ENCODE data around the gene CDKAL1. TPM values are rescaled to one million over a fixed set of nuclear protein-coding genes. Genes with fewer than 3 reads are reported as not detected.

Gene CDKAL1
- total RNA-seq, result 10 to 100 TPM; 23.5 to 26.4 TPM
- 14.2 TPM for polyA plus RNA-seq (2013, experiment 1 of 2)
- polyA plus RNA-seq (2013, experiment 2 of 2), result 13.7 TPM
- long read RNA-seq, experiment 1, partial matches to known transcripts, result 0 of 5 reads
- long read RNA-seq, experiment 1, other reads (novel, unspliced or antisense), result 5 of 5 reads
- long read RNA-seq, experiment 2, transcript CDKAL1-201 (16 exons, 3,272 nt), result major isoform, 34 of 65 reads
- long read RNA-seq, experiment 2, partial matches to known transcripts, result 8 of 65 reads
- long read RNA-seq, experiment 2, other reads (novel, unspliced or antisense), result 23 of 65 reads
- long read RNA-seq, experiment 3, transcript CDKAL1-201 (16 exons, 3,272 nt), result major isoform, 64 of 104 reads
- long read RNA-seq, experiment 3, partial matches to known transcripts, result 8 of 104 reads
- long read RNA-seq, experiment 3, other reads (novel, unspliced or antisense), result 30 of 104 reads
- long read RNA-seq, experiment 4, partial matches to known transcripts, result 2 of 5 reads
- long read RNA-seq, experiment 4, other reads (novel, unspliced or antisense), result 3 of 5 reads

DNA sequence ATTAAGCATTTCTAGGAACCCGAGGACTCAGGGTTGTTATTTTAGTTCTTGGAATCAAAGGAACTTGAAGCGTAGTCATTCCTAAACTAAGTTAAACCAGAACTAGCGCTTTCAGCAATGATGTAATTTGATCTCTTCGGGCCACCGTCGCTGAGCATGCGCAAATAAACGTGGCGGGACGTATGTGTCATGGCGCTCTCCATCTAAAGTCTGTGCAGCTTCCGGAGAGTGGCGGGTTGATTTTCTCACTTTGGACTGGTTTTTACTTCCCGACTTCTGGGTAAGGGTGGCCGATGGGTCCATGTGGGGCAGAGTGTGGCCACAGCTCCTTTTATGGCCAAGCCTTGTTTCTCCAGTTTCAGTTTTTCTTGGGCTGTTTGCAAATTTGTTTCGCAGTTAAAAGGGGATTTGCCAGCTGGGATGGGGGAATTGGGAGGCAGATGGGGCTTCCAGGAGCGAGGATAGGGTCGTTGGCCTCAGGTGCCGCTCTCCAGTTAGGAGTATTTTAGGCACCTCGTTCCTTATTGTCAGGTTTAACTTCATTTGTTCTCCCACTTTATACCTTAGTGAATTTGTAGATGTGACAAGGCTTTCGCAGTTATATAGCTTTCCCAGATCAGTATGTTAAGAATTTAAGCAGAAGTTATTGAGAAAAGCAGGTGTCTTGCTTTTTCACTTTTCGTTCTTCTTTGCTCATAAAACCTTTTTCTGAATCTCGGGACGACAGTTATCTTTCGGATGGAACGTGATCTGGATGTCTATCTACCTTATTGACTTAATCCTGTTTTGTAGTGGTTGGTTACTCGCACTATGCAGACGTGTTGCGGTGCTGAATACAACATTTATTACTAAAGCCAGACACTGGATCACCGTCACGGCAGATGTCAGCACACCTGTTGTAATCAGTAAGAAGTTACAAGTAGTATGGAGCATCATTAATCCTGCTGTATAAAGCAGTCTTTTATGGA lies at the start of gene CDKAL1:
Gene CDKAL1 (plus strand): TSS at position 163 of the 968 bp plus-strand sequence. CDS start 11,894 bp downstream, outside the sequence.
- Mint-ChIP-seq H3K4me1 (peaks cover 19% of the 10 kb centered on the region), H3K36me3 (ENCODE audit: low read depth) (peaks cover 2% of the 10 kb centered on the region)

DNA sequence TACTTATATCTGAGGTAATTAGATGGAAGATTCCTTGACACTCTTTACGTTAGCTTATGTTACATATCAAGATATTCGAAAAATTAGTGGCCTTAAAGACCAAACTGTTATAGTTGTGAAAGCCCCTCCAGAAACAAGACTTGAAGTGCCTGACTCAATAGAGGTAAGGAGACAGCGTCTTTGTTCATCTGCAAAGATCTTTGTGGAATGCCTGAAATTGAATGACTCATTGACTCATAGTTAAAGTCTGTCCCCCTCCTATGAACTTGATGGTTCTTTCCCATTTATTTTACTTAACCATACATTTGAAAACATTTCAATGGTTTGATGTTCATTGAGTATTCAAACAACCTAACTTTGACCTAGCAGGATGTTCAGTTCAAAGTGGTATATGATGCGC lies 47.6 kb upstream of the CDKAL1 start:
- no peak overlapping the region for H3K27ac Mint-ChIP-seq
- no peak for DNase-seq
- H3K4me3 ChIP-seq (ENCODE audit: low read length), result no peak overlapping the region
- no peaks in the 10 kb centered on the region for H3K4me1 ChIP-seq (ENCODE audit: control insufficient read depth, insufficient read depth, low read length)
- no peak overlapping the region for H3K9ac ChIP-seq (ENCODE audit: extremely low read depth, low read length, poor library complexity, severe bottlenecking)
- H3K27me3 Mint-ChIP-seq (ENCODE audit: insufficient read depth), result no peaks in the 10 kb centered on the region
- H3K4me1 Mint-ChIP-seq, result peaks cover 11% of the 10 kb centered on the region
- H3K27me3 ChIP-seq (ENCODE audit: control insufficient read depth, insufficient read depth, low read length, poor library complexity, severe bottlenecking), result no peaks in the 10 kb centered on the region
- 94 to 95% methylated on average over 3 to 4 of the region's 4 CpGs for WGBS, 2 experiments (ENCODE audit: insufficient coverage in 1 of 2, insufficient read length in 1 of 2)
- H3K36me3 ChIP-seq (ENCODE audit: control insufficient read depth, insufficient read depth, low read length), result peaks cover 98% of the 10 kb centered on the region
- peaks cover 95% of the 10 kb centered on the region for H3K36me3 Mint-ChIP-seq (ENCODE audit: low read depth)
- no peaks in the 10 kb centered on the region for H3K9me3 Mint-ChIP-seq
- no peaks in the 10 kb centered on the region for H3K9me3 ChIP-seq (ENCODE audit: control insufficient read depth, low read length)
- H3K4me3 Mint-ChIP-seq, result no peak overlapping the region
- TF ChIP-seq, protein P1, sequence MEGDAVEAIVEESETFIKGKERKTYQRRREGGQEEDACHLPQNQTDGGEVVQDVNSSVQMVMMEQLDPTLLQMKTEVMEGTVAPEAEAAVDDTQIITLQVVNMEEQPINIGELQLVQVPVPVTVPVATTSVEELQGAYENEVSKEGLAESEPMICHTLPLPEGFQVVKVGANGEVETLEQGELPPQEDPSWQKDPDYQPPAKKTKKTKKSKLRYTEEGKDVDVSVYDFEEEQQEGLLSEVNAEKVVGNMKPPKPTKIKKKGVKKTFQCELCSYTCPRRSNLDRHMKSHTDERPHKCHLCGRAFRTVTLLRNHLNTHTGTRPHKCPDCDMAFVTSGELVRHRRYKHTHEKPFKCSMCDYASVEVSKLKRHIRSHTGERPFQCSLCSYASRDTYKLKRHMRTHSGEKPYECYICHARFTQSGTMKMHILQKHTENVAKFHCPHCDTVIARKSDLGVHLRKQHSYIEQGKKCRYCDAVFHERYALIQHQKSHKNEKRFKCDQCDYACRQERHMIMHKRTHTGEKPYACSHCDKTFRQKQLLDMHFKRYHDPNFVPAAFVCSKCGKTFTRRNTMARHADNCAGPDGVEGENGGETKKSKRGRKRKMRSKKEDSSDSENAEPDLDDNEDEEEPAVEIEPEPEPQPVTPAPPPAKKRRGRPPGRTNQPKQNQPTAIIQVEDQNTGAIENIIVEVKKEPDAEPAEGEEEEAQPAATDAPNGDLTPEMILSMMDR (conservative IDR thresholded peaks at IDR 0.05), result no peak
- no peak overlapping the region for H3K27ac ChIP-seq (ENCODE audit: low read depth, low read length)

More for the DNA sequence above, at the start of gene CDKAL1:
- Histone ChIP-seq H3K4me3 (ENCODE audit: low read length) (peak within 1 kb of the TSS; percentile 95), H3K4me1 (ENCODE audit: control insufficient read depth, insufficient read depth, low read length) (no peaks in the 10 kb centered on the region), H3K27me3 (ENCODE audit: control insufficient read depth, insufficient read depth, low read length, poor library complexity, severe bottlenecking) (no peaks in the 10 kb centered on the region), H3K9me3 (ENCODE audit: control insufficient read depth, low read length) (no peaks in the 10 kb centered on the region), H3K36me3 (ENCODE audit: control insufficient read depth, insufficient read depth, low read length) (peaks cover 7% of the 10 kb centered on the region), H3K27ac (ENCODE audit: low read depth, low read length) (peak within 1 kb of the TSS; percentile 85), H3K9ac (ENCODE audit: extremely low read depth, low read length, poor library complexity, severe bottlenecking) (peak within 1 kb of the TSS; percentile 65)
- peak; percentile 95 for DNase-seq
- Mint-ChIP-seq H3K27ac (peak within 1 kb of the TSS; percentile 99), H3K9me3 (no peaks in the 10 kb centered on the region), H3K4me3 (peak within 1 kb of the TSS; percentile 96), H3K27me3 (ENCODE audit: insufficient read depth) (no peaks in the 10 kb centered on the region)
- TF ChIP-seq, protein P1 (conservative IDR thresholded peaks at IDR 0.05), result no peak
- WGBS, 2 experiments (ENCODE audit: insufficient coverage in 1 of 2, insufficient read length in 1 of 2), result 2 to 5% methylated on average over 17 to 31 of the region's 31 CpGs

DNA sequence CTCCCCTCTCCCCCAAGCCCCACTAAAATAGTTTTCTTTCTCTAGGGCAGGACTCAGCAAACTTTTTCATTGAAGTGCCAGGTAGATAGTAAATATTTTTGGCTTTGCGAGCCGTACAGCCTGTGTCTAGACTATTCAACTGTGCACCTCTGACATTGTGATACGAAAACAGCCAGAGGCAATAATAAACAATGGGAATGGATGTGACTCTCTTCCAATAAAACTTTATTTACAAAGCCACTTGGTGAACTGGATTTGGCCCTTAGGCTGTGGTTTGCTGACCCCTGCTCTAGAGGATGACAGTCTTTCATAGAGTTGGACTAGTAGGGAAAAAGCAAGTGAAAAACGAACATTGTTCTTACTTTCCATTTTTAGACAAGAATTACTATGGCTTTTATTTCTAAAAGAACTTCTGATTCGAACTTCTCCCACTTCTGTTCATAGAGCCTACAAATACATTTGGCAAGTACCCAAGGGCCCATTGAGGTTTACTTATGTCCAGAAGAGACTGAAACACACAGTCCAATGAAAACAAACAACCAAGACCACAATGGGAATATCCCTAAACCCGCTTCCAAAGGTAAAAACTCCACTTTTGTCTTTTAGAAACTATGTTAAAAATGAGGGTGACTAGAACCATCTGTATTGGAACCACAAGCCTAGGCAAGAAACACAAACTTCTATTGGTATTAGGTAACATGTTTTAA lies 46.4 kb upstream of the CDKAL1 start:
- peaks cover 95% of the 10 kb centered on the region for H3K36me3 Mint-ChIP-seq (ENCODE audit: low read depth)
- H3K27ac ChIP-seq (ENCODE audit: low read depth, low read length), result no peak overlapping the region

More for the DNA sequence above, 46.4 kb upstream of the CDKAL1 start:
- Histone ChIP-seq H3K4me1 (ENCODE audit: control insufficient read depth, insufficient read depth, low read length) (no peaks in the 10 kb centered on the region), H3K36me3 (ENCODE audit: control insufficient read depth, insufficient read depth, low read length) (peaks cover 98% of the 10 kb centered on the region), H3K27me3 (ENCODE audit: control insufficient read depth, insufficient read depth, low read length, poor library complexity, severe bottlenecking) (no peaks in the 10 kb centered on the region), H3K4me3 (ENCODE audit: low read length) (no peak overlapping the region), H3K9me3 (ENCODE audit: control insufficient read depth, low read length) (no peaks in the 10 kb centered on the region), H3K9ac (ENCODE audit: extremely low read depth, low read length, poor library complexity, severe bottlenecking) (no peak overlapping the region)
- DNase-seq, result no peak
- H3K27ac Mint-ChIP-seq, result no peak overlapping the region
- no peaks in the 10 kb centered on the region for H3K27me3 Mint-ChIP-seq (ENCODE audit: insufficient read depth)
- no peak overlapping the region for H3K4me3 Mint-ChIP-seq
- no peaks in the 10 kb centered on the region for H3K9me3 Mint-ChIP-seq
- H3K4me1 Mint-ChIP-seq, result peaks cover 11% of the 10 kb centered on the region
- TF ChIP-seq, protein P1 (conservative IDR thresholded peaks at IDR 0.05), result no peak
- WGBS, 2 experiments (ENCODE audit: insufficient coverage in 1 of 2, insufficient read length in 1 of 2), result 80 to 99% methylated on average over 1 to 6 of the region's 6 CpGs

Measured in endodermal cell (in vitro differentiated cells).